BJ (cell line): Measurements from ENCODE around the gene NTRK3. TPM values are rescaled to one million over a fixed set of nuclear protein-coding genes. Genes with fewer than 3 reads are reported as not detected.
"Not testable (repeated sequence)": the region's sequence is repeated elsewhere in the genome, so short reads cannot be mapped to it uniquely, and the experiment has no call there.

Experiments used
- CTCF ChIA-PET: fragments of 350-600 bp; formaldehyde crosslinking; extraction: SDS; loops from one replicate; lab custom pipeline; 2021; ENCODE audit warnings: antibody characterized with exemption, inconsistent platforms; lab: Yijun Ruan, JAX
- POLR2A ChIA-PET: fragments of 300-600 bp; sonication (Branson Sonifier 250); formaldehyde crosslinking; extraction: SDS; loops from one replicate; lab custom pipeline; 2021; ENCODE audit warnings: antibody characterized with exemption; lab: Charles Lee
- DNase-seq: peaks from one replicate; pipeline ENCODE4 v3.0.0-alpha.2; 2011; ENCODE audit warnings: low read depth
- H3K27me3 ChIP-seq: 2 replicates; pipeline ENCODE4 v1.6.0; 2011; ENCODE audit warnings: low read length; ENCODE audit not compliant: control insufficient read depth, insufficient read depth
- H3K36me3 ChIP-seq: 2 replicates; pipeline ENCODE4 v1.5.1; 2011; ENCODE audit warnings: low read length; ENCODE audit not compliant: control insufficient read depth, insufficient read depth
- H3K4me3 ChIP-seq: 2 replicates; pipeline ENCODE4 v1.5.1; 2011; ENCODE audit warnings: low read depth, mild to moderate bottlenecking, control low read depth, low read length
- polyA plus RNA-seq: library from polyadenylated mRNA; depleted of rRNA; stranded (reverse); fragments of >200 nt; gene quantifications from 2 replicates; pipeline ENCODE4 v1.2.3, GENCODE V29; 2011
- TF ChIP-seq, protein P1 (sequence below): IDR thresholded peaks from 2 replicates; pipeline ENCODE4 v1.5.1; 2011; ENCODE audit warnings: low read depth, mild to moderate bottlenecking, control low read depth, inconsistent platforms, low read length, moderate library complexity; ENCODE audit not compliant: insufficient read depth

Gene NTRK3
- polyA plus RNA-seq, 1 experiment: 0.12 TPM

DNA sequence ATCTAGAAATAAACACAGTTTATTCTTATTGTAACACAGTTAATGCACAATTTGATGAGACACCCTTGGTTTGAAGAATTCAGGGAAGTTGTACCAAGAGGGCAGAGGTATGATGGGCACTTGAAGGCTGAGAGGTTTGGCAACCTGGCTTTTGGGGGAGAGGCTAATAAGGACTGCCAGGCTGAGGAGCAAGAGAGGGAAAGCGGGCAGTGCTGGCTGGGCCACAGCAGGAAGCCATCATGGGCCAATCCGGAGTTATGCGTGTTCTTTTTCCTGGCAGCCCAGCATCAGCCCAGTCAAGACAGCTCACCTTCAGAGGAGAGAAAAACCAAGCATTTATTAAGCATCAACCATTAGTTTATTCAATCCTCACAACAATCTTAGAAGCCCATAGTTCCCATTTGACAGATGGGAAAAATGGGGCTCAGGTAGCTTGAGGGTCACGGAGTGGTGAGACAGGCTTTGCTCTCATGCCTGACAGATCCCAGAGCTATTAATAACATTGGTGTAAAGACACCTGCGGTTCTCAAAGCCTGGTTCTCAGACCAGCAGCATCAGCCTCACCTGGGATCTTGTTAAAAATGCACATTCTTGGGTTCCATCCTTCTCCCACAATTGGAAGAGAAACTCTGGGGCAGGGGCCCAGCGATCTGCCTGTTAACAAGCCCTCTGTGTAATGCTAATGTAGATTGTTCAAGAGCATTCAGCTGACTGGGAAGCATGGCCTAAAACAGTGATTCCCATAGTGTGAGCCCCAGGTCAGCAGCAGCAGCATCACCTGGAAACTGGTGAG, 183.7 kb downstream of the NTRK3 start:
- CTCF ChIA-PET: interaction anchor here (1.6 kb wide), 1 partner anchor 173 kb away, joined by 3 read pairs; no protein-coding TSS in a partner anchor
- DNase-seq: no peak
- POLR2A ChIA-PET: no interaction called here
- Histone ChIP-seq H3K36me3 (no peaks in the 10 kb centered on the region), H3K27me3 (no peaks in the 10 kb centered on the region), H3K4me3 (no peak overlapping the region)
- TF ChIP-seq, protein P1, sequence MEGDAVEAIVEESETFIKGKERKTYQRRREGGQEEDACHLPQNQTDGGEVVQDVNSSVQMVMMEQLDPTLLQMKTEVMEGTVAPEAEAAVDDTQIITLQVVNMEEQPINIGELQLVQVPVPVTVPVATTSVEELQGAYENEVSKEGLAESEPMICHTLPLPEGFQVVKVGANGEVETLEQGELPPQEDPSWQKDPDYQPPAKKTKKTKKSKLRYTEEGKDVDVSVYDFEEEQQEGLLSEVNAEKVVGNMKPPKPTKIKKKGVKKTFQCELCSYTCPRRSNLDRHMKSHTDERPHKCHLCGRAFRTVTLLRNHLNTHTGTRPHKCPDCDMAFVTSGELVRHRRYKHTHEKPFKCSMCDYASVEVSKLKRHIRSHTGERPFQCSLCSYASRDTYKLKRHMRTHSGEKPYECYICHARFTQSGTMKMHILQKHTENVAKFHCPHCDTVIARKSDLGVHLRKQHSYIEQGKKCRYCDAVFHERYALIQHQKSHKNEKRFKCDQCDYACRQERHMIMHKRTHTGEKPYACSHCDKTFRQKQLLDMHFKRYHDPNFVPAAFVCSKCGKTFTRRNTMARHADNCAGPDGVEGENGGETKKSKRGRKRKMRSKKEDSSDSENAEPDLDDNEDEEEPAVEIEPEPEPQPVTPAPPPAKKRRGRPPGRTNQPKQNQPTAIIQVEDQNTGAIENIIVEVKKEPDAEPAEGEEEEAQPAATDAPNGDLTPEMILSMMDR: no peak

DNA sequence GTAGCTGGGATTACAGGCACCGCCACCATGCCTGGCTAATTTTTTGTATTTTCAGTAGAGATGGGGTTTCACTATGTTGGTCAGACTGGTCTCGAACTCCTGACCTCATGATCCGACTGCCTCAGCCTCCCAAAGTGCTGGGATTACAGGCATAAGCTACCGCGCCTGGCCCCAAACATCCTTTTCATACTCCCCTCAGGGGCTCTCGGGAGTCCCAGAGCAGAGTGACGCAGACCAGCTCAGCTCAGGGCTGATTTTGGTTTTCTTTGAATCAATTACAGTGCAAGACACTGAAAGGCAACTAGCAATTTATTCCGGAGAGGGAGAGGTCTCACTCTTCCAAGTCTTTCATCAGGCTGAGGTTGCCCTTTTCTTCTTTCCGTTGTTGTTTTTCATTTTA, 184.4 kb downstream of the NTRK3 start:
- H3K4me3 ChIP-seq, H3K27me3 ChIP-seq, DNase-seq, POLR2A ChIA-PET, H3K36me3 ChIP-seq: not testable (repeated sequence)
- CTCF ChIA-PET: interaction anchor here (1.6 kb wide), 1 partner anchor 174 kb away, joined by 3 read pairs; no protein-coding TSS in a partner anchor

DNA sequence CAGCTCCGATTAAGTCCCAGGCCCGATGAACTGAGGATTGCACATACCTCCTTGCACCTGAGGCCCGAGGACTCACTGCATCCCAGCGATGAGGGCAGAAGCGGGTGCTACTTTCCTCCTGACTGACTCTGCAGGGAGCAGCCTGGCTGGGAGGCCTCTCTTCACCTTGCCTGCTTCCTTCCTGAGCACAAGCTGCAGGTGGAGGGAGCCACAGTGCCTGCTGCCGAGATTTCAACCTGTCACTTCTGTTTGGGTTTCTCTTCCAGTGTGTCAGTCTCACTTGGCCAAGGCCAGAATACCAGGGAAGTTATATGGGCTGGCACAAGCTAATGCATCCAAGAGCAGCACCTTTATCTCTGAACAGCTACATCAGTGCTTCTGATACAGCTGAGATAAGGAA, 185.4 kb downstream of the NTRK3 start:
- POLR2A ChIA-PET: no interaction called here

DNA sequence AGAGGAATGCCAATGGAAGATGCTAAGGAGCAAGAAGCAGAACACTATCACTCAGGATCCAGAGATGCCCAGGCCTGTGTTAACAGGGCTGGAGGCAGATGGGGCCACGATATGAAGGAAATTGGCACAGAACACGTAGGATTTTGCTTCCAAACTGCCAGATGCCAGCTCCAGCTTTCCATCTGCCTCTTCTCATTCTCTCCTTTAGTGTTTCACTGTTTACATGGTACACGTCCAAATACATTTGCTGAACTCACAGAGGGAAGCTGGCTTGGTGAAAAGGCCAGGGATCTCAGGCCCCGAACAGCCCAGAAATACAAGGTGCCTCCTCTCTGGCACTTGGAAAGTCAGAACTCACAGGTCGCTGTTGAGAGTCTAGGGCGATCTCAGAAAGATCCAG, 187.0 kb downstream of the NTRK3 start:
- Histone ChIP-seq H3K27me3 (no peaks in the 10 kb centered on the region), H3K36me3 (no peaks in the 10 kb centered on the region), H3K4me3 (no peak overlapping the region)
- CTCF ChIA-PET: no interaction called here
- POLR2A ChIA-PET: no interaction called here
- DNase-seq: no peak
- TF ChIP-seq, protein P1: no peak

More for the DNA sequence above, 185.4 kb downstream of the NTRK3 start:
- CTCF ChIA-PET: no interaction called here
- H3K4me3 ChIP-seq: no peak overlapping the region
- DNase-seq: no peak
- H3K36me3 ChIP-seq: no peaks in the 10 kb centered on the region
- H3K27me3 ChIP-seq: no peaks in the 10 kb centered on the region
- TF ChIP-seq, protein P1: no peak

DNA sequence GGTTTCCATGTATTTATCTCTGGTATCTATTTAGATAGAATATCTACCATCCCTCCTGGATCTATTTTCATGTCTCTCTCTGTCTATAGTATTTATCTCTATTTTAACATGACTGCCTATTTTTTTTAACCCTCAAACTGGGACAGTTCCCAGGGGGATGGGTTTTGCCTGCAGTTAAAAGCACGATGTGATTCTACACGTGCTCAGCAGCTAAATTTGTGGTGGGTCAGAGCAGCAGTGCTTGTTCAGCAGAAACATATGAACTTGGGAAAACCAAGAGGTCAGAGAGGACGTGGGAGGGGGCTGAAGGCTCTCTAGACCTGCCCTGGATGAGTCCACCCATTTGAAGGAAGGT, 189.2 kb downstream of the NTRK3 start:
- ChIA-PET CTCF (no interaction called here), POLR2A (no interaction called here)
- no peak for DNase-seq

More for the DNA sequence above, 189.2 kb downstream of the NTRK3 start:
- H3K36me3 ChIP-seq: no peaks in the 10 kb centered on the region
- H3K4me3 ChIP-seq: no peak overlapping the region
- no peaks in the 10 kb centered on the region for H3K27me3 ChIP-seq
- TF ChIP-seq, protein P1: no peak
